Adrenal gland (tissue), 5 donors: ENCODE data around the gene COX19.

Experiments used
- POLR2A ChIP-seq, 2 donors: fragments of 450-650 bp; IDR thresholded peaks; one replicate each; pipeline ENCODE4 v1.6.1; 2017; ENCODE audit warnings: antibody characterized with exemption in 2 of 2, mild to moderate bottlenecking in 2 of 2, moderate library complexity in 1 of 2
- TF ChIP-seq, protein P1 (sequence below), 6 experiments: fragments of 450-650 bp in 4 of 6; fragments of 200-600 bp in 2 of 6; sonication (generic) in 1 of 6; IDR thresholded peaks; 1 replicate in 5 of 6; 2 replicates in 1 of 6; pipeline versions ENCODE4 v1.5.1 to v1.8.0; 2016 to 2021; ENCODE audit warnings: antibody characterized with exemption in 6 of 6, mild to moderate bottlenecking in 2 of 6, moderate library complexity in 1 of 6
- donor health status: DM: no; HTN: no; CAD: no.

DNA sequence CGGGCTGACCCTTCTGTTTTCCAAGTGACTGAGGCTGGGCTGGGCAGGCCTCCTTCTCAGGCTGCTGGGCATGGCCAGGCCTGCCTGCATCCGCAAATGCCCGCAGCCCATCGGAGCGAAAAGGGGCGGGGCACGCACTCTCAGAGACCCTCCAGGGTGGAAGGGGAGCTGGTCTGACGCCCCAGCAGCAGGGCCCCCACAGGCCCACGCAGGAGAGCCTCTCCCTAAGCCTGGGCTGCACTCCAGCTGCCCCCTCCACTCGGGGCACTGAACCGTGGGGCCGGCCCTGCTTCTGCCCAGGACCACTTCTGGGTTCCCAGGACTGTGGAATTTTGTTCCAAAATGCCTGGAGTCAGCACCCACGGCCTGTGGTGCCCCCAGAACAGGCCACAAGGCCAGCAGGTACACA is 30.2 kb downstream of the COX19 start:
- TF ChIP-seq, protein P1, sequence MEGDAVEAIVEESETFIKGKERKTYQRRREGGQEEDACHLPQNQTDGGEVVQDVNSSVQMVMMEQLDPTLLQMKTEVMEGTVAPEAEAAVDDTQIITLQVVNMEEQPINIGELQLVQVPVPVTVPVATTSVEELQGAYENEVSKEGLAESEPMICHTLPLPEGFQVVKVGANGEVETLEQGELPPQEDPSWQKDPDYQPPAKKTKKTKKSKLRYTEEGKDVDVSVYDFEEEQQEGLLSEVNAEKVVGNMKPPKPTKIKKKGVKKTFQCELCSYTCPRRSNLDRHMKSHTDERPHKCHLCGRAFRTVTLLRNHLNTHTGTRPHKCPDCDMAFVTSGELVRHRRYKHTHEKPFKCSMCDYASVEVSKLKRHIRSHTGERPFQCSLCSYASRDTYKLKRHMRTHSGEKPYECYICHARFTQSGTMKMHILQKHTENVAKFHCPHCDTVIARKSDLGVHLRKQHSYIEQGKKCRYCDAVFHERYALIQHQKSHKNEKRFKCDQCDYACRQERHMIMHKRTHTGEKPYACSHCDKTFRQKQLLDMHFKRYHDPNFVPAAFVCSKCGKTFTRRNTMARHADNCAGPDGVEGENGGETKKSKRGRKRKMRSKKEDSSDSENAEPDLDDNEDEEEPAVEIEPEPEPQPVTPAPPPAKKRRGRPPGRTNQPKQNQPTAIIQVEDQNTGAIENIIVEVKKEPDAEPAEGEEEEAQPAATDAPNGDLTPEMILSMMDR (IDR thresholded peaks at IDR 0.05) = no peak
- TF ChIP-seq POLR2A (IDR thresholded peaks at IDR 0.05) = no peak
